HCT116 (cell line): Measurements from ENCODE around the gene ZNF892. TPM values are rescaled to one million over a fixed set of nuclear protein-coding genes. Genes with fewer than 3 reads are reported as not detected.

Experiments
- ATAC-seq: fragments of 200-7000 bp; cut with Tn5 transposase; 2 replicates; pipeline ENCODE4 v1.9.1; 2020; ENCODE audit warnings: mild to moderate bottlenecking, moderate library complexity
- BruUV-seq: library from RNA; stranded (reverse); fragments of 400-500 nt; replicated peaks from 2 replicates; lab custom pipeline; 2021; lab: Mats Ljungman, UMichigan
- CTCF ChIA-PET: fragments of 300-600 bp; sonication (Branson Sonifier 250); formaldehyde crosslinking; loops from one replicate; lab custom pipeline; 2021; ENCODE audit warnings: antibody characterized with exemption; lab: Charles Lee
- POLR2A ChIA-PET: fragments of 300-600, 350-600 bp; sonication (Branson Sonifier 250); formaldehyde crosslinking; loops from one replicate; lab custom pipeline; 2021; ENCODE audit warnings: antibody characterized with exemption; lab: Charles Lee
- RAD21 ChIA-PET, 2 experiments: fragments of 300-600 bp; sonication (Branson Sonifier 250); formaldehyde crosslinking; loops; one replicate each; lab custom pipeline; 2023; ENCODE audit warnings: low total read pairs in 2 of 2; ENCODE audit not compliant: uncharacterized antibody in 2 of 2, unreplicated experiment in 2 of 2, low non-redundant PET in 1 of 2; lab: Charles Lee
- DNase-seq: peaks from one replicate; pipeline ENCODE4 v3.0.0-alpha.2; 2010; ENCODE audit warnings: low read depth, low spot score
- H2AFZ ChIP-seq: fragments of 200-600 bp; shearing (Covaris generic), sonication (generic); 2 replicates; pipeline ENCODE4 v1.6.1; 2017; ENCODE audit warnings: low read depth, mixed run types, mixed read lengths, antibody characterized with exemption, low read length; ENCODE audit not compliant: poor library complexity, severe bottlenecking
- H3K27ac ChIP-seq: 2 replicates; pipeline ENCODE4 v1.5.1; 2012; ENCODE audit warnings: low read depth, low read length
- H3K27me3 ChIP-seq: fragments of 200-600 bp; sonication (generic); 2 replicates; pipeline ENCODE4 v1.6.1; 2016; ENCODE audit warnings: mixed run types, low read length, mixed read lengths; ENCODE audit not compliant: insufficient read depth
- H3K36me3 ChIP-seq, 2 experiments: fragments of 200-500 bp in 1 of 2; fragments of 200-600 bp in 1 of 2; sonication (Bioruptor generic) in 1 of 2; sonication (generic) in 1 of 2; 2 replicates each; pipeline versions ENCODE4 v1.5.1 to v1.6.1; 2014 to 2016; ENCODE audit warnings: low read length in 2 of 2, inconsistent platforms in 1 of 2, mixed read lengths in 1 of 2, mixed run types in 1 of 2; ENCODE audit not compliant: insufficient read depth in 2 of 2, control insufficient read depth in 1 of 2
- H3K4me1 ChIP-seq, 2 experiments: fragments of 200-600 bp in 1 of 2; sonication (generic) in 1 of 2; 2 replicates each; pipeline versions ENCODE4 v1.5.1 to v1.6.1; 2012 to 2017; ENCODE audit warnings: low read length in 2 of 2, inconsistent platforms in 1 of 2, mild to moderate bottlenecking in 1 of 2, mixed read lengths in 1 of 2, mixed run types in 1 of 2, moderate library complexity in 1 of 2; ENCODE audit not compliant: insufficient read depth in 2 of 2, control insufficient read depth in 1 of 2
- H3K4me2 ChIP-seq: fragments of 200-600 bp; sonication (generic); 2 replicates; pipeline ENCODE4 v1.6.1; 2017; ENCODE audit warnings: mixed run types, low read length, mixed read lengths
- H3K4me3 ChIP-seq, 2 experiments: fragments of 200-600 bp in 1 of 2; sonication (generic) in 1 of 2; replicated peaks in 1 of 2; 2 replicates each; pipeline ENCODE4 v1.5.1; 2011 to 2016; ENCODE audit warnings: low read length in 2 of 2, control low read depth in 1 of 2, low read depth in 1 of 2, mild to moderate bottlenecking in 1 of 2, mixed read lengths in 1 of 2, mixed run types in 1 of 2
- H3K79me2 ChIP-seq: fragments of 200-600 bp; sonication (generic); 2 replicates; pipeline ENCODE4 v1.6.1; 2017; ENCODE audit warnings: mild to moderate bottlenecking, mixed run types, low read length, moderate library complexity, mixed read lengths; ENCODE audit not compliant: insufficient read depth
- H3K9ac ChIP-seq: fragments of 200-600 bp; sonication (generic); 2 replicates; pipeline ENCODE4 v1.6.1; 2016; ENCODE audit warnings: low read length, mixed read lengths
- H3K9me2 ChIP-seq: fragments of 200-600 bp; sonication (generic), shearing (Covaris generic); 2 replicates; pipeline ENCODE4 v1.6.1; 2017; ENCODE audit warnings: mixed run types, mild to moderate bottlenecking, moderate library complexity; ENCODE audit not compliant: insufficient read depth
- H3K9me3 ChIP-seq, 2 experiments: fragments of 200-500 bp in 1 of 2; fragments of 200-600 bp in 1 of 2; sonication (Bioruptor generic) in 1 of 2; sonication (generic) in 1 of 2; 2 replicates each; pipeline ENCODE4 v1.6.1; 2014 to 2017; ENCODE audit warnings: low read length in 2 of 2, mixed read lengths in 2 of 2, inconsistent platforms in 1 of 2, low read depth in 1 of 2, mild to moderate bottlenecking in 1 of 2, mixed run types in 1 of 2, moderate library complexity in 1 of 2; ENCODE audit not compliant: control insufficient read depth in 1 of 2, insufficient read depth in 1 of 2
- H4K20me1 ChIP-seq: fragments of 200-600 bp; sonication (generic), shearing (Covaris generic); 2 replicates; pipeline ENCODE4 v1.6.1; 2017; ENCODE audit warnings: mixed run types, mild to moderate bottlenecking, moderate library complexity; ENCODE audit not compliant: insufficient read depth
- EGR1 ChIP-seq: IDR thresholded peaks from 2 replicates; pipeline ENCODE4 v1.6.1; 2012; ENCODE audit warnings: low read depth
- YY1 ChIP-seq: IDR thresholded peaks from 2 replicates; pipeline ENCODE4 v1.6.1; 2011; ENCODE audit warnings: low read length, low read depth, moderate library complexity, mild to moderate bottlenecking; ENCODE audit not compliant: insufficient replicate concordance; ENCODE audit errors: extremely low read depth
- ZBTB33 ChIP-seq: IDR thresholded peaks from 2 replicates; pipeline ENCODE4 v1.6.1; 2011; ENCODE audit warnings: mild to moderate bottlenecking, low read length, moderate library complexity; ENCODE audit not compliant: insufficient replicate concordance; ENCODE audit errors: extremely low read depth
- ZNF274 ChIP-seq: fragments of 200-500 bp; sonication (Bioruptor generic); IDR thresholded peaks from 2 replicates; pipeline ENCODE4 v1.6.1; 2014; ENCODE audit warnings: mild to moderate bottlenecking, low read depth, low read length, inconsistent platforms
- intact Hi-C: fragments of 100-400 bp; cut with micrococcal nuclease; formaldehyde crosslinking; loops from 2 replicates; pipeline ENCODE4 v1.10.0; 2022
- total RNA-seq: library from RNA; stranded (reverse); gene quantifications from one replicate; pipeline ENCODE4 v1.2.1, GENCODE V29; 2021; ENCODE audit not compliant: unreplicated experiment
- TF ChIP-seq, protein P1 (sequence below), 3 experiments: fragments of 200-600 bp in 1 of 3; sonication (generic) in 1 of 3; IDR thresholded peaks in 2 of 3; conservative IDR thresholded peaks in 1 of 3; 2 replicates each; pipeline ENCODE4 v1.5.1; 2012 to 2017; ENCODE audit warnings: low read depth in 2 of 3, low read length in 2 of 3, antibody characterized with exemption in 1 of 3, borderline replicate concordance in 1 of 3, control low read depth in 1 of 3, mild to moderate bottlenecking in 1 of 3, mixed read lengths in 1 of 3, mixed run types in 1 of 3, moderate library complexity in 1 of 3; ENCODE audit not compliant: insufficient read depth in 1 of 3
- TF ChIP-seq, protein P2 (sequence below): IDR thresholded peaks from 2 replicates; pipeline ENCODE4 v1.6.1; 2012

ZNF892 gene
- total RNA-seq, 1 experiment from 2014 or later = 0.27 TPM

GRCh38 chr2:95206096-95206495 is 1.2 kb upstream of the ZNF892 start:
- no peak overlapping the region for H3K27ac ChIP-seq
- TF ChIP-seq, protein P1, sequence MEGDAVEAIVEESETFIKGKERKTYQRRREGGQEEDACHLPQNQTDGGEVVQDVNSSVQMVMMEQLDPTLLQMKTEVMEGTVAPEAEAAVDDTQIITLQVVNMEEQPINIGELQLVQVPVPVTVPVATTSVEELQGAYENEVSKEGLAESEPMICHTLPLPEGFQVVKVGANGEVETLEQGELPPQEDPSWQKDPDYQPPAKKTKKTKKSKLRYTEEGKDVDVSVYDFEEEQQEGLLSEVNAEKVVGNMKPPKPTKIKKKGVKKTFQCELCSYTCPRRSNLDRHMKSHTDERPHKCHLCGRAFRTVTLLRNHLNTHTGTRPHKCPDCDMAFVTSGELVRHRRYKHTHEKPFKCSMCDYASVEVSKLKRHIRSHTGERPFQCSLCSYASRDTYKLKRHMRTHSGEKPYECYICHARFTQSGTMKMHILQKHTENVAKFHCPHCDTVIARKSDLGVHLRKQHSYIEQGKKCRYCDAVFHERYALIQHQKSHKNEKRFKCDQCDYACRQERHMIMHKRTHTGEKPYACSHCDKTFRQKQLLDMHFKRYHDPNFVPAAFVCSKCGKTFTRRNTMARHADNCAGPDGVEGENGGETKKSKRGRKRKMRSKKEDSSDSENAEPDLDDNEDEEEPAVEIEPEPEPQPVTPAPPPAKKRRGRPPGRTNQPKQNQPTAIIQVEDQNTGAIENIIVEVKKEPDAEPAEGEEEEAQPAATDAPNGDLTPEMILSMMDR (IDR thresholded peaks at IDR 0.05 in 2 of 3, conservative IDR thresholded peaks at IDR 0.05 in 1 of 3; ENCODE audit: borderline replicate concordance in 1 of 3, insufficient read depth in 1 of 3, low read depth in 2 of 3, low read length in 2 of 3) = no peak
- TF ChIP-seq EGR1 (no peak), YY1 (no peak), ZBTB33 (no peak), ZNF274 (no peak)
- TF ChIP-seq, protein P2, sequence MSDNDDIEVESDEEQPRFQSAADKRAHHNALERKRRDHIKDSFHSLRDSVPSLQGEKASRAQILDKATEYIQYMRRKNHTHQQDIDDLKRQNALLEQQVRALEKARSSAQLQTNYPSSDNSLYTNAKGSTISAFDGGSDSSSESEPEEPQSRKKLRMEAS = no peak
- TF ChIP-seq, all 23 proteins: peak for 0
- Histone ChIP-seq H3K9me3 (peaks cover 0 to 6% of the 10 kb centered on the region in 2 experiments; a peak in 2 of 4 replicates), H3K36me3 (no peaks in the 10 kb centered on the region), H3K4me3 (no peak overlapping the region), H2AFZ (no peak overlapping the region), H3K9ac (no peak overlapping the region), H3K4me1 (peaks cover 0 to 5% of the 10 kb centered on the region in 2 experiments; a peak in 1 of 4 replicates), H4K20me1 (no peaks in the 10 kb centered on the region), H3K9me2 (no peaks in the 10 kb centered on the region), H3K4me2 (no peak overlapping the region), H3K79me2 (no peaks in the 10 kb centered on the region), H3K27me3 (no peaks in the 10 kb centered on the region)
- no peak for DNase-seq
- no TSS peak for BruUV-seq
- intact Hi-C loops = no loop called here
- no peak for ATAC-seq
- ChIA-PET CTCF (no interaction called here), POLR2A (no interaction called here), RAD21 (no interaction called here)
